Measurements from ENCODE around the gene ARG1.
A peak's percentile ranks its signal among the peaks of the same experiment; 100 is the strongest.
"Not testable (repeated sequence)": the region's sequence is repeated elsewhere in the genome, so short reads cannot be mapped to it uniquely, and the experiment has no call there.

The ARG1 gene

GRCh38 chr6:131572686-131573415 is at the start of gene ARG1:
ARG1 (plus strand) TSS chr6:131573226; CDS start chr6:131573283, 57 bp downstream.
- DNase-seq = peak; percentile 37

- no peak for DNase-seq
Observed at GRCh38 chr6:131523988-131524673, 48.9 kb upstream of the ARG1 start.

GRCh38 chr6:131524695-131525336 is 48.2 kb upstream of the ARG1 start:
- no peak for DNase-seq

DNA sequence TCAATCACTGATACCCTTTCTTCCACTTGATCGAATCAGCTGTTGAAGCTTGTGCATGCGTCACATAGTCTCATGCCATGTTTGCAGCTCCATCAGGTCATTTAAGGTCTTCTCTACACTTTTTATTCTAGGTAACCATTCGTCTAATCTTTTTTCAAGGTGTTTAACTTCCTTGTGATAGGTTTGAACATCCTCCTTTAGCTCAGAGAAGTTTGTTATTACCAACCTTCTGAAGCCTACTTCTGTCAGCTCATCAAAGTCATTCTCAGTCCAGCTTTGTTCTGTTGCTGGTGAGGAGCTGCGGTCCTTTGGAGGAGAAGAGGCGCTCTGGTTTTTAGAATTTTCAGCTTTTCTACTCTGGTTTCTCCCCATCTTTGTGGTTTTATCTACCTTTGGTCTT is 42.1 kb upstream of the ARG1 start:
- not testable (repeated sequence) for DNase-seq

GRCh38 chr6:131531681-131532080 is 41.3 kb upstream of the ARG1 start:
- DNase-seq = not testable (repeated sequence)

GRCh38 chr6:131532580-131533039 is 40.4 kb upstream of the ARG1 start:
- DNase-seq = no peak

GRCh38 chr6:131538615-131539014 is 34.4 kb upstream of the ARG1 start:
- not testable (repeated sequence) for DNase-seq

DNA sequence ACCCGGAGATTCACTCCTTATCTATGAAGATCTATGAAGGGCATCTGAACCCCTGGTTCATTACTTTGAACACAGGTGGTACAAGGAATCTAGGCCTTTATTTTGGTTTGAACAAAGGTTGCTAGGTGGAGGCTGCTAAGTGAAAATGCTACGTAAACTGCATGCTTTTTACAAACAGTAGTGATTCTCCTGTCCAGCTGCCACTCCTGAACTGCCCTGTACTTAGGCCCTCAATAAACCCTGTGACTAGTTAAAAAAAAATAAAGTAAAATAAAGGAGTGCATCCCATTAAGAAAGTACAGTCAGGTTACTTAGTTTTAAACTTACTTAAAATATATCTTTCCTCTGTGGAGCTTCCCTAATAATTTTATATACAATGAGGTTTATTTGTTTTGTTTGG is 27.7 kb upstream of the ARG1 start:
- no peak for DNase-seq

GRCh38 chr6:131547488-131547887 is 25.5 kb upstream of the ARG1 start:
- DNase-seq = no peak

GRCh38 chr6:131548441-131548840 is 24.6 kb upstream of the ARG1 start:
- DNase-seq = no peak

DNA sequence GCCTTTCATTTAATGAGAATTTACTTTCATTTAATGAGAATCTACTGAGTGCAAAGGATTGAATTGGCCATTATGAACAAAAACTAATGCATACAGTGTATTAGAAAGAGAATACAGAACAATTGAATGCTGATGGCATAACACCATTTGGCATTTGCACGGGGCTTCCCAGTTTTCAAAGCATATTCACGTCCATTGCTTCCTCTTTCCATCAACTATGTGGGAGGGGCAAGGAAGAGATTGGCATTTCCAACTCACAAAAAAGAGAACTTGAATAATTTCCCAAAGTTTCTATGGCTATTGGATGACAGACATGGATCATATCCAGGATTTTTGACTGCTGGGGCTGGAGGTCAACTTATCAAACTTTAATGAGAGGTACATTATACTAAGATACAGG is 23.2 kb upstream of the ARG1 start:
- DNase-seq = no peak

DNA sequence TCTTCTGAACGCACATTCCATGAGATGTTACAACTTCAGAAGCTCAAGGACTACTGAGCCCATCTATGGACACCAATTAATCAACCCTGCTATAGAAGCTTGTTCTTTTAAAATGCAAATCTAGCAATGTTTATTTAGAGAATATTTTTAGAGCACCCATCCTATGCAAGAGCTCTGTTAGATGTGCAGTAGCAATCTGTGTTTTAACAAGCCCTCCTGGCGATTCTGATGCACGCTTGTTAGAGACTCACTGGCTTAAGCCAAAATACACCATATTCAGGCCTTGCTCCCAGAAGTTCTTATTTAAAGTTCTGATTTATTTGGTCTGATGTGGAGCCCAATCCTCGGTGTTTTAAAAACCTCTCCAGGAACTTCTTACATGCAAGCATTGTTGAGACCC is 21.1 kb upstream of the ARG1 start:
- no peak for DNase-seq

DNA sequence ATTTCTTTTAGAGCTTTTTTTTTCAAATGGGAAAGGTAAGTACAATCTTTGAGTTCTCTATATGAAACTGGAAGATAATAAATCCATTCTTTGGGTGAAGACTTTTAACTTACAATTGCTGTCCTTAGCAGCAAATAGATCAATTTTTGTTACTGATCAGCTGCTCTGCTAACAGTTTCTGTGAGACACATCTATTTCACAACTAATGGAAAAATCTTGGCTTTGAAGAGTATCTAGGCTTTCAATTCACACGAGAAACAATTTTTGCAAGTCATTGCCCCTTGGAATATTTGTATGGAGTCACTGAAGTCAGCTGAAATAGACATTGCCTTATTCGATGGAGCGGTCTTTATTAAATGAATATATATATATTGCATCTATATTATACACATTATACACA is 20.5 kb upstream of the ARG1 start:
- no peak for DNase-seq

DNA sequence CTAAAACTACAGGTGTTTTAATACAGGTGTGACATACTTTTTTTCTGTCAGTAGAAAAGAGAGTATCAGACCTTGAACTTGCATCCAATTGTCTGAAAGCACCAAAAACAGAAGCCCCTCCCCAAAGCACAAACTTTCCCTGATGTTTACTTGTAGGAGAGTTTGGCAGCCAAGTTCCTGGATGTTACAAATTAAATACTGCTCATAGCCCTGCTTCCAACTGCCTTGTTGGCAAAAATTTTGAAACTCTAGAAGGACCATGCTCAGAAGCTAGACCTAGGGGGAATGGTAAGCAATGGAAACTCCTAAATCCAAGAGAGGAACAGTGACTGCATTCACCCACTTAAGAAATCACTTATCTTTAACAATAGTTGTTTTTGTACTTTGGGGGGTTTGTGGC is 17.0 kb upstream of the ARG1 start:
- DNase-seq = no peak

DNA sequence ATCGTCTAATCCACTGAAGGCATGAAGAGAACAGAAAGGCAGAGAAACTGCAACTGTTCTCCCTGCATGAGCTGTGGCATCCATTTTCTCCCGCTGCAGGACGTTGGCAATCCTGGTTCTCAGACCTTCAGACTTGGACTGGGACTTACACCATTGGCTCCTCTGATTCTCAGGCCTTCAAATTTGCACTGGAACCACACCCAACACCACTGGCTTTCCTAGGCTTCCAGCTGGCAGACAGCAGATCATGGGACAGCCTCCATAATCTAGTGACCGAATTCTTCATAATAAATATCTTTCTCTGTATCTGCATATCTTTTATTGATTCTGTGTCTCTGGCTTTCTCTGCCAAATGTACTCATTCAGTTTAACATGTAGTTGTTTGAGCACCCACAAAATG is 14.1 kb upstream of the ARG1 start:
- no peak for DNase-seq

GRCh38 chr6:131561925-131562707 is 10.9 kb upstream of the ARG1 start:
- DNase-seq = no peak

- peak; percentile 7 for DNase-seq
Observed at GRCh38 chr6:131565056-131565455, 8.0 kb upstream of the ARG1 start.

DNA sequence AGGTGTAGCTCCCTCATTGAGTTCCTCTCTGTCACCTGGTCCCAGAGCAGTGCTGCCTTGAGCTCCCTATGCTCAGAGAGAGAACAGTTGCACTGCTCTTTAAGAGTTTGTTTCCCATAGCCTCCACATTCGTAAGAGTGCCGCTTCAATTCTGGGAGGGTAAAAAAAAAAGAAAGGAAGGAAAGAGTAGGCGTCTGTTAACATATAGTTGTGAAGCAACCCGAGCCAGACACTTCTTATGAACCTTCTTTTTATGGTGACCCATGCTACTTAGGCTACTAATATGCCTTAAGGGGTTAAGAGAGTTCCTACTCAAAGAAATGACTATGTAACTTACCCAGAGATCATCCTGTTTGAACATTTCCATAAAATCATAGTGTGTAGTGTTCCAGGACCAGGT is 4.3 kb upstream of the ARG1 start:
- DNase-seq = no peak

DNA sequence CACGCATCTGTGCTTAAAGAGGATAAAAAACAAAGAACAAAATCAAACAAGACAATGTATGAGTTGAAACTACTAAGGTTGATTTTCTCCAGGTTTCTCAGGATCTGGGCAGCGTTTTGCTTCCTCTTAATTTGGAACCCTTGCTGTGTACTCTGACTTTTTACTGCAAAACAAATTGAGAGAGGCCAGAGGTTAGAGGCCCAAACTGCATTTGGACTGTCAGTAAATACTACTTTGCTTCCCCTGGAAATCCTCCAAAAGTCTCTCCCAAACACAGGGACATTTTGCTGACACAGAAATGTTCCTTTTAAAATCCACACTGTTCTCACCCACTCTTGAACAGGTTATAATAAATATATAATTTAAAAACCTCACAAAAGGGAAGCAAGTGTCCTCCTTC is 1.1 kb downstream of the ARG1 start:
- DNase-seq = no peak

GRCh38 chr6:131574686-131575085 is 1.7 kb downstream of the ARG1 start:
- no peak for DNase-seq

GRCh38 chr6:131575834-131576478 is 2.9 kb downstream of the ARG1 start:
- DNase-seq = no peak

- DNase-seq = peak; percentile 22
Observed at GRCh38 chr6:131581523-131581922, 8.5 kb downstream of the ARG1 start.

DNA sequence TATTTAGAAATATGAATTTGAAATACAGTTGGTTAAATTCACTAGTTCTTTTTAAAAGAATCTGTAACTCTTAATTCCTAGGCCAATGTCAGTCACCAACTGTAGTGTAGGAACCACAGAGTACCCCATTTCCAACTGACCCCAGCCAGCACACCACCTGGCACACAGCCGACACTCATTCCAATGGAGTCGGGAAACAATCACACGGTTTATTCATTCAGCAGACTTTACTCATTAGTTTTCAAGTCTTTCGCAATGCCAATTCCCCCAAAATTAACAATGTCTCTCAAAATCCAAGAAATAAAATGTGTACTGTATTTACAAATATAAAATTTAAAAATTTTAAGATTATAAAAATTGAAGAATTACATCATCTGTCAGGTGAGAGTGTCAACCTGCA is 13.5 kb downstream of the ARG1 start:
- no peak for DNase-seq
